OCI-LY7 (cell line): Measurements from ENCODE around the gene NR1H2.

Experiments
- CTCF ChIP-seq: fragments of 200-600 bp; sonication (generic); conservative IDR thresholded peaks from 2 replicates; pipeline ENCODE4 v1.5.1; 2014; ENCODE audit warnings: mild to moderate bottlenecking, antibody characterized with exemption, low read length, moderate library complexity, mixed read lengths
- EZH2phosphoT487 ChIP-seq: fragments of 200-600 bp; sonication (generic); IDR thresholded peaks from 2 replicates; pipeline ENCODE4 v1.6.1; 2018; ENCODE audit warnings: low read depth, borderline replicate concordance, mild to moderate bottlenecking, mixed run types, antibody characterized with exemption, low read length, moderate library complexity, mixed read lengths

DNA sequence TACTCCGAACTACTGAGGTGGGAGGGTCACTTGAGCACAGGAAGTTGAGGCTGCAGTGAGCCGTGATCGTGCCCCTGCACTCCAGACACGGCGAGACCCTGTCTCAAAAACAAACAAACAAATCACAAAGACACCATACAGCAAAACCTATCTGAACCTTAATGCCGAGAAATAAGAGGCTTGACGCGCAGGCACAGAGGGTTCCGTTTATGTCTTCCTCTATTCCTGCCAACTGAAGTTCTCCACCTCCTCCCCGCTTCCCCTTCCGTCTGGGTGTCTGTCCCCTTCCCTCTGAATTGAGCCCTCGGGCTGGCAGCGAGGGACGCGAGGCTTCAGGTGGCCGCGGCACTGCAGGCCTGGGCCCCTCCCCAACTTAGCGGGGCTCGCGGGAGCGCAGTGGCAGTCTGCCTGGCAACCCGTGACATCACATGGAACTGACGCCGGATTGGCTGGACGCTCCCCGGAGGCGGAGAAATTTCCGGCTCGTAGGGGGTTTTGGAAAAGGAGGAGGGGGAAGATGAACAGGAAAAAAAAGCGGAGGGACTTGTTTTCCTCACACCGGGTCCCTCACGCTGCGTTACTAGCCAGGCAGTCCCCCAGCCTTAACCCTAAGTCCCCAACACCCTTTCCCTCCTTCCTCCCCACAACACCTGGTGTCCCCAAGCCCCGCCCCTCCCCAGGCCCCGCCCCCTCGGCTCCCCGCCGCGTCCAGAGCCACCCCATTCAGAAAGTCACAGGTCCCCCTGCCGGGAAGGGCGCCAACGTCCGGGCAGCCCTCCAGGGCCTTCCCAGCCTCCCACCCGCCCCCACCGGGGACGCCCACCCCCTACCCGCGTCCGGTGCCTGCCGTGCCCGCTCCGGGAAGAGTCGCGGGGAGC, 55.3 kb downstream of the NR1H2 start:
- TF ChIP-seq CTCF: no peak
- no peak for TF ChIP-seq EZH2phosphoT487
